Ovary (tissue), 3 donors: ENCODE measurements around the gene LMTK2.

ENCODE experiments used
- CTCF ChIP-seq, 3 donors: fragments of 450-650 bp in 2 of 3; fragments of 200-600 bp in 1 of 3; IDR thresholded peaks; one replicate each; pipeline versions ENCODE4 v1.5.1 to v1.8.0; 2016 to 2022; ENCODE audit warnings: antibody characterized with exemption in 3 of 3, mild to moderate bottlenecking in 1 of 3
- POLR2A ChIP-seq: fragments of 450-650 bp; IDR thresholded peaks from one replicate; pipeline ENCODE4 v1.6.1; 2017; ENCODE audit warnings: antibody characterized with exemption, mild to moderate bottlenecking, moderate library complexity
- donor health status: DM: no; HTN: no; CAD: no.

- no peak for TF ChIP-seq CTCF (IDR thresholded peaks at IDR 0.05)
- TF ChIP-seq POLR2A: no peak
Measured at GRCh38 chr7:98081319-98081718, 25.3 kb upstream of the LMTK2 start.
